Stimulated activated CD8-positive, alpha-beta memory T cell treated with anti-CD3 and anti-CD28 coated beads, Interleukin-7, amount 100 ng/mL, for 4 hours (primary cell): Measurements from ENCODE around the gene ANGPTL7.
"Not testable (repeated sequence)": the region's sequence is repeated elsewhere in the genome, so short reads cannot be mapped to it uniquely, and the experiment has no call there.

ENCODE experiments used
- DNase-seq, 2 donors: peaks; one replicate each; pipeline ENCODE4 v3.0.0-alpha.2; 2020; ENCODE audit warnings: low read depth in 2 of 2

Gene ANGPTL7, protein sequence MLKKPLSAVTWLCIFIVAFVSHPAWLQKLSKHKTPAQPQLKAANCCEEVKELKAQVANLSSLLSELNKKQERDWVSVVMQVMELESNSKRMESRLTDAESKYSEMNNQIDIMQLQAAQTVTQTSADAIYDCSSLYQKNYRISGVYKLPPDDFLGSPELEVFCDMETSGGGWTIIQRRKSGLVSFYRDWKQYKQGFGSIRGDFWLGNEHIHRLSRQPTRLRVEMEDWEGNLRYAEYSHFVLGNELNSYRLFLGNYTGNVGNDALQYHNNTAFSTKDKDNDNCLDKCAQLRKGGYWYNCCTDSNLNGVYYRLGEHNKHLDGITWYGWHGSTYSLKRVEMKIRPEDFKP

DNA sequence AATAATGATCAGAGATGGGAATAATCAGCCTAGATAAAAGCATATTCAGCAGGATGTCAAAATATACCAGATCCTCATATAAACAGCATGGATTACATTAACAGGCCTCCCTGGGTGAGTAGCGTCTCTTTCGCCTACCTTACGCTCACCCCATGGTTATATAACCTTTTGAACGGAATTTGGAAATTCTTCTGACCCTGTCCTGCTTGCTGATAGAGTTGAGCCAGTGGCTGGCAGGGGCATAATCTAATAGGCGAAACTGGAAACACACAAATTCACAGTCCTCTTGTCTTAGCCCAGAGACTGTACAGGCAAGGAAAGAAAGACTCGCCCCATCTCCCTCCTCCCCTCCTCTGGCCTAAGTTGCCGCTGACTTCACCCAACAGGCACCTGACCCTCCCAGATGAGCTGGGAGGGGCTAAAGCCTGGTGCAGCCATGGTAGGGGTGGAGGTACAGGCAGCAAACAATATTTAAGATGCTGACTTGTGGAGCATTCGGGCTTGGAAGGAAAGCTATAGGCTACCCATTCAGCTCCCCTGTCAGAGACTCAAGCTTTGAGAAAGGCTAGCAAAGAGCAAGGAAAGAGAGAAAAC lies at the start of gene ANGPTL7:
Gene ANGPTL7 (plus strand): TSS at position 498 of the 594 bp plus-strand sequence. CDS start 225 bp downstream, outside the sequence.
- no peak for DNase-seq

DNA sequence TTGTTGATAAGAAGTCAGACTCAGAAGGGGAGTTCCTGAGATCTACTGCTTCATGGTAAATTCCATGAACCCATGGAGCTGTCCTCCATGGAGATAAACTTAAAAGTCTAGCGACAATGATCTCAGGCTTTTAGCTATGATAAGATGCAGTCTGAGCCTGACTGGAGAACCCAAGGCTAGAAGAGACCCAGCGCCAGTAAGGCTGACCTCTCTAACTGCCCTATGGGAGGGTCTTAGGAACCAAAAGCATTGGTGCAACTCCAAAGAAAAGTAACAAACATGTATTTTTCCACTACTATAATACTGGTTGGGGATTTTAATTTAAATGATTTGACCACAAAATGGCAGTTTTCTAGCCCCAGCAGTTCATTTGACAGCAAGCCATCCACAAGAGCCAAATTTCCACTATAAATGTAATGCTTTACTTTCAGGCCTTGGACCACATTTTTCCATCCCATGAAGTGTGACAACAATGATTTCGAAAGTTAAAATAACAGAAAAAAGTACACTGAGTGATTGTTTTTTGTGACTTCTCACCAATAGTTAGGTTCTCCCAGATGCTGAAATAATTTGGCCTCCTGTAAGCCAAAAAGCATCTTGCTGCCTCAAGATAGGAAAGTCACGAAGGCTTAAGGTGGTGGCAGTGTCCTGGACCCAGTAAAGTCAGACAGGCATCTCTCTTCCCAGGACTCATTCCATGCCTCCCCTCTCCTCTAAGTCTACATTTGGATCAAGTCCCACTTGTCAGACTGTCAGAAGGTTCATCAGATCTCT lies 46.4 kb upstream of the ANGPTL7 start:
- DNase-seq, result no peak

DNA sequence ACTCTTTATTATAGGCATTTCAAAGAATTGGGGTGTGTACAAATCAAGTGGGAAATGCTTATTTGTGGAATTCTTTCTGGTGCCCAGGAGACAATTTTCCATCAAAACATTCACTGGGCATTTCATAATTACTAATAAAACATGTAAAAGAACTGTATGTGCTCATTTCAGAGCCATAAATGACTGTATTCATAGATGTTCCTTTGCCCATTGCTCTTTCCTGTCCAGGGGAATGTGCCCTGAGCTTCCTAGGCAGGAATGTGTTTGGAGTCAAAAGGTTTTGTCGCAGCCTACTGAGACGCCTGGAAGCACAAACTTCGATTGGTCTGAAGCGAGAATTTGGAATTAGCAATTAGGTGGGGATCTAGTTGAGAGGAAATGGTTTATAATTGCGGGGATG lies 45.8 kb upstream of the ANGPTL7 start:
- no peak for DNase-seq

DNA sequence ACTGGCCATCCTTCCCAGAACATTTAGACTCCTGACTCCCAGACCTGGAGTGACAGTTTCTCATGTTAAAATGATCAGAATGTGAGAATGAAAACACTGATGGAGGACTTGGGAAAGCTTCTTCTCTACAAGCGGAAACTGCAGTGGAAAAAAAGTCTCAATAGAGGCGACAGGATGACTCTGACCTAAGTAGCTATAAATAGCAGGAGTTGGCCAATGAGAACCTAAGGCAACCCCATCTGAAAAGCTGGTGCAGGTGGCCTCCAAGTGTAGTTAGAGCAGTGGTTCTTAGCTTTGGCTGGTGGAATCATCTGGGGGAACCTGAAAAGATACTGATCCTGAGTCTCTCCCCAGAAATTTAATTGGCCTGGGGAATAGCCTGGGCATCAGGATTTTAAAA lies 45.2 kb upstream of the ANGPTL7 start:
- no peak for DNase-seq

DNA sequence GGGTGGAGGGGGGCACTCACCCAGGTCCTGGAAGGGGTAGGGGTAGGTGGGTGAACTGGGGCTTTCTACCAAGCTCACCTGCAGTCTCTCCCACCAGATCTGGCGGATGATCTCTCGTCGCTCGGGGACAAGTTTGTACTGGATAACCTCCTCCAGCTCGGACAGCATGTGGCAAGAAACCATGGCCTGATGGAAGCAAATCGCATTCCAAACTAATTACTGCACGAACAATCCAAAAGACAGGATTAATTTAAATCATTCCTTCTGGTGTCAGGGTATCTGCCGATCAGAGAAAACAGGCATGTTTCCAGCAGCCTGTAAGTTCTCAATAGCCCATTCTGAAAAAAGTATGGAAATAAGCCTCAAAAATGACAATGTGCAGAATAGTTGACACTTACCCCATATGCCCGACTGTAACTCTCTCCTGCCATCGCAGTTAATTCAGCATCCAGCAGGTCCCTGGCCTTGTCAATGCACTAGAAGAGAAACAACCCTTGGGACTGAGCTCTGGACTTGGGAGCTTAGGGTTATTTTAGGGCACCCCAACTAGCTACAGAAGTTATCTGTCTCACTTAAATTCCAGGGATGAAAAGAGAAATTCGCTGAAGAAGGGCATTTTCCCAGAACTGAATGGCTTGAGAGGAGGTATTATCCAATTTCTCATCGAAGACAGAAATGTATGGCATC lies 44.4 kb upstream of the ANGPTL7 start:
- no peak for DNase-seq

DNA sequence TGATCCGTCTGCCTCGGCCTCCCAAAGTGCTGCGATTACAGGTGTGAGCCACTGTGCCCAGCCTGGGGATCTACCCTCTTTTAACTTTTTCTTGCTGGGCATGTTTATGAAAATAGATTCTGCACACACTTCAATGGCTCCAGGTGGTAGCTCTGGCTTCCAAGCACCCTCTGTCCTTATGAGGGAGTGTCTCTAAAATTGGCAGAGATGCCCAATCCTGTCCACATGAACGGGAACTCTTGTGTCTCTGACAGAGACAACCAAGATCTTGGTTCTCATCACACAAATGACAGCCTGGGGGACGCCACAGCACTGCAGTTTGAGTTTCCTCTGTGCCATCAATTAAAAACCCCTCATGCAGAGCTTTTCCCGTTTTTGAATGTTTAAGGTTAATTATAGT lies 43.4 kb upstream of the ANGPTL7 start:
- DNase-seq, result no peak

DNA sequence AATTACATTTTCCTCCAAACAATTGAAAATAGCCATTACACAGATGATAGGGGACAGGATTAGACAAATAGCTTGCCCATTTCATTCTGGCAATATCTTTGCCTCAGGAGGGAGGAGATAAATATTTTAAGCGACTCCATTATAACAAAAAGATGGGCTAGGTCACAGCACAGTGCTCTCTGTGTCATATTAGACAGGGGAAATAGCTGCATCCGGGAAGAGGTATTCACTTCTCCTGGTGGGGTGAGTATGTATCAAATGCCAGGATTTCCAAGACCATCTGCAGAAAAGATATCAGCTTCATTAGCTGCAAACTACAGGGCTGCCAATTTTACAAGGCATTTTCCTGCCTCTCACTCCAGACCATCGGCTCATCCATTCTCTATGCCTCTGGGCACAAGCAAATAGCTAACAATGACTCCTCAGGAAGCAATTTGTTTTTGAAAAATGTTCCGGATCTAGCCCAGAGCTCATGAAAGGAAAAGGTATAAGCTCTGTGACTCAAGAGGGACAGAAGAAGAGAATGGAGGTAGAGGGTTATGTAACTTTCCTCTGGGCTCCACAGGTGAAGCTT lies 41.9 kb upstream of the ANGPTL7 start:
- no peak for DNase-seq

DNA sequence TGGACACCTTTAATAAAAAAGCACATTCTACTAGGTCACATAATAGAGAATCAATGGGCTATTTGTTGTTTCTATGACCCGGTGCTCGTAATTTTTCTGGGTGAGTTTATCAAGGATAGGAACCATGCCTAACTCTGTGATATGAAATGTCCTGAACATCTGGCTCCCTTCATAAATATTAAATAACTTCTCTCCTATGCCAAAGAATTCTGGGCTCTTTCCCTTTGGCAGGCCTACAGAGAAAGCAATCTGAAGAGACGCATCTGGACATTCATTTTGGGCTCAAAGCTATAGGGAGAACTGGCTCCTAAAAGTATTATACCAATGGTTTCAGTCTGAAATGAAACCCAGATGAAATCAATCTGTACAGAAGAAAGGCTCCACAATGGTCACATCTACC lies 38.8 kb upstream of the ANGPTL7 start:
- DNase-seq, result no peak

DNA sequence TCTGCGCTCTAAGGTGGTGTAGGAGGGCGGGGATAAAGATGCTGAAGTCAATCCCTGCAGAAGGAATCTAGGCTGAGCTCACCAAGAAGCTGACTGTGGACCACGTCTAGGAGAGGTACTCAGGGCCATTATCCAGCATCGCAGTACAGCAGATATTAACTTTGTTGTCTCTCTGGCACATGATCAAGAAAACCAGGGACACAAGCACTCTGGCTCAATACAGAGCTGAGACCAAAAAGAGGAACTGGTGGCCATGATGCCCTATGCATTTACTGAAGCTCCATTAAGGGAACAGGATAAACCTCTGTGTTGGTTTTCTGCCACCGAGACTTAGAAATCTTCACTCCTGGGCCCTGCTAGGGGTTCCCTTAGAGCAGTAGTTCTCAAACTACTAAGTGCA lies 38.0 kb upstream of the ANGPTL7 start:
- no peak for DNase-seq

DNA sequence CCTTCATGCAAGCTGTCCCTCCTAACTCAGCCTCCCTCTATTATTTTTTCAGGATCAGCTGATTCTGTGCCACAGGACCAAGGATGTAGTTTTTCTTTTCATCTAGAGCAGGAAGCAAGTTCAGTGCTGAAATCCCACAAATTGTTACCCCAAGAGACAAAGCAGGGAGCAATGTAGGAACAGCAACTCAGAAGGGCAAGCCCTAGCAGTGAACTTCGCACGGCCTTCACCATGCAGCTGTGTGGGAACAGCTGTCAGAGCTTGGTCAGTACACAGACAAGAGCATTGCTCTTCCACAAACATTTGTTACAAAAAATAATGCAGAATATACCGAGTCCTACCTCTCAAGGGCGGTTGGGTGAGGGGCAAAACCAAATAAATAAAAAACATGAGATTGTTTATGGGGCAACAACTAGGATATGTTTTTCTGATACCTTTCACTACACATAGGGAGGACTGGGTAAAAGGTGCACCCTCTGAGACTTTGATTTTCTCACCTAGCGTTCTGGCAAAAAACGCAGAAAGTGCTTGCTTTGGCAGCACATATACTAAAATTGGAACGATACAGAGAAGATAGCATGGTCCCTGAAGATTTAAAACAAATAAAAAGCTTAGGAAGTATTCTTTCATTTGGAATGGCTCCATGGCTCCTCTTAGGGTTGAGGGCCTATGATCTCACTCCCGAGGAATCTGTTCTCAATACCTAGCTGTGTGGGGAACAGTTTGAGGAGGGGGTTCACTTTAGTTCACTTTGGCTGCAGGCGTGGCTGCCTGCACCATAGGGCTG lies 37.1 kb upstream of the ANGPTL7 start:
- no peak for DNase-seq

DNA sequence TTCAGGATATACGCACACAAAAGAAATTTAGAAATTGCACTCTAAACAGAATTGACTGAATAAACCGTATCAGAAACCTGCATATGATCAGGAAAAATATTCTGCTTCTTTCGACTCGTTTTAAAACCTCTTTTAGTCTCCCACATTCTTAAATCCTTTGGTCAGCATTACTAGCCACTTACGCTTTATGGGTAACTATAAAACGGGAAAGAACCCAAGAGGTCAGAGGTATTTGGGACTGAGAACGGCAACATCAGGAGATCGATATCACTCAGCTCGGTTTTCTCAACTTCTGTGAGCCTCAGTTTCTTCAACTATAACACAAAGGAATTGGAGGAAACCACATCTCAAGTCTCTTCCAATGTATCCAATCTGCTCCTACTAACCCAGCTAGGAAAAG lies 36.4 kb upstream of the ANGPTL7 start:
- no peak for DNase-seq

DNA sequence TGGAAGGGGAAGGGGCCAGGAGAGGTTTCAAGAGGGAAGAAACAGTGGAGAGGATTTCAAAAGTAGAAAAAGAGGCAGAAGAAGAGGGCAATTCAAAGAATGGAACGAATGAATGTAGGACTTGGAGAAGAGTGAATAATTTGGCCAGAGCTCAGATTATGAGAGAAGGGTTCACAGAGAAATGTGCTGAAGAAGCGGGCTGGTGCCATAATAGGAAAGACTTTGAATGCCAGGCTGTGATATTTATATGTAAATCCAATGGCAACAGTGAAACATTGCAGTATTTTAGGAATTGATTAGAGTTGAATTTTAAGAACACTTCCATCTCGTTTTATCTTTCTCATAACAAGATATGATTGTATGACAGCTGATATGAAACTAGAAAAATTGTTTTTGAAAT lies 36.0 kb upstream of the ANGPTL7 start:
- DNase-seq, result no peak

DNA sequence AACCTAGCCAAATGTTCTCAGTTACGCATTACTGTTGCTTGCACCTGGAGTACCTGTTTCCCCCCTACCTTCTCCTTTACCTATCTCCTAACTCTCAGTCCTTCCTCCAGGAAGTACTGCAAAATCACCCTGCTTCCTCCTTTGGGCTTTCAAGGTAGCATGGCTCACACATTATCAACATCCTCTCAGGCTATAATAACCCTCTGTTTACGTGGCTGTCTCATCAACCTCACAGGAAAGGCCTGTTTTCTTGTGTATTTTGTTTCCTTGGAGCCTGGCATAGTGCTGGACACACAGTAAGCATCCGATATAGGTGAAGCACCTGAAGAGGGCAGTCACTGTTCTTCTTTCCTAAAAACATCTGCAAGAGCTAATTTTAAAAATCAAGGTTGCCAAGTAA lies 32.7 kb upstream of the ANGPTL7 start:
- DNase-seq, result no peak

DNA sequence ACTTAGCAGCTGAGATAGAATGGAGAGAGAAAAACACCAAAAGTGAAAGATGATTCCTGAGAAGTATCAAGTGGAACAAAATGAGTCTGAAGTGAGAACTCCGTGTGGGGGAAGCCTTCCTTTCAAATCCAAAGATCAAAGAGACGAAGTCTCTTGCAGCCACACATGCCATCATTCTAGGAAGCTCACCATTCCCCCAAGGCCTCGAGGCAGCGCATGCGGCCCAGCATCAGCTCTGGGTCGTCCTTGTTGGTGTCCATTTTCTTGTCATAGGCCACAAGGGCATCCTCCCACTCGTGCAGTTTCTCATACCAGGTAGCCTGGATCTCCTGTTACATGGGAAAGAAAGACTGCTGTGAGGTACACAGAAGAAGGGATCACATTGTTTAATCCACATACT lies 32.2 kb upstream of the ANGPTL7 start:
- no peak for DNase-seq

DNA sequence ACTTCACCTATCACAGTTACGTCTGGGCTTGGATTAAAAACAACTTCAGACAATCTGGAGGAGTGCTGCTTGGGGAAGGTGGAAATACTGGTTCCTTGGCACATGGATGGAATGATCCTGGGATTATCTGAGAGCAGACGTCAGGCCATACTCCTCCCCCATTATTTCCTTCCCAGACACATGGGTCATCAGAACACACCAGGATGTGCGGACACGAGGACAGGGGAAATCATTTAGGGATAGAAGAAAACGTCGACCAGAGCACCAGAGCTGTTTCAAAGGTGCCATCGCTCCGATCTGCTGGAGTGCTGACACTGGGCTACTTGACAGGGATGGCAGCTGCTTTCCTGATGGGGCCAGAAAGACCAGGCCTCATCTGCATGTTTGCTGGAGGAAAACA lies 31.8 kb upstream of the ANGPTL7 start:
- DNase-seq, result no peak

DNA sequence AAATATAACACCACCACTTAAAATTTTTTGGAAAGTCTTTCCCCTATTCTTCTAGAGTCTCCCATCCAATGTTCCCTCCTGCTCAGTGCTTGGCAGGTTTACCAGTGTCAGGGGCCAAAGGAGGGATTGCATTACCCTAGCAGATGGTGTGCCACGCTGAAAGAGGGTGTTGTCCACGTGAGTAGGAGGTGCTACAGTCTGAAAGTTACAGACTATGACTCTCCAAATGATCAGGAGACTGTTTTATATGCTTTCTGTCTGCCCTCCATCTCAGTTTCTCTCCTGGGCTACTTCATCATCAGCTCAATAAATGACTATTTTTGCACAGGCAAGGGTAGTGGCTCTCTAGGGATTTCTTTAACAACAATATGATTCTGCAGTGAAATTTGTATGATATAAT lies 31.3 kb upstream of the ANGPTL7 start:
- DNase-seq, result no peak

DNA sequence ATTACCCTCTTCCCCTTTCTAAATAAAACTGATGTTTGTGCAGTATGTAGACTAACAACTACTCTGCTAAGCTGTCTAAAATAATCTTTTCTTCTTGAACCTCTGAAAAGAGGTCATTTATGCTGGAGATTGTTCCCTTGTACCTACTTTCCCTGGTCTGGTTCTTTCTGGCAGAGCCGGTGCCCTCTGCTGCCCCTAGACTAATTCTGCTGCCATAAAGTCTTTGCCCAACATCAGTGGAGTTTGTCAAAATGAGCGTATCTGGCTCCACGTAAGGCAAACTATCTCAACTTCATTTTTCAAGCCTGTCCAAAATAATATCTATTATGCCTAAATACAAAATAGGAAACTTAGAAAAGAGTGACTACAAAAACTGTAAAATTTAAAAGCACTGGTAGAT lies 30.9 kb upstream of the ANGPTL7 start:
- DNase-seq, result no peak

DNA sequence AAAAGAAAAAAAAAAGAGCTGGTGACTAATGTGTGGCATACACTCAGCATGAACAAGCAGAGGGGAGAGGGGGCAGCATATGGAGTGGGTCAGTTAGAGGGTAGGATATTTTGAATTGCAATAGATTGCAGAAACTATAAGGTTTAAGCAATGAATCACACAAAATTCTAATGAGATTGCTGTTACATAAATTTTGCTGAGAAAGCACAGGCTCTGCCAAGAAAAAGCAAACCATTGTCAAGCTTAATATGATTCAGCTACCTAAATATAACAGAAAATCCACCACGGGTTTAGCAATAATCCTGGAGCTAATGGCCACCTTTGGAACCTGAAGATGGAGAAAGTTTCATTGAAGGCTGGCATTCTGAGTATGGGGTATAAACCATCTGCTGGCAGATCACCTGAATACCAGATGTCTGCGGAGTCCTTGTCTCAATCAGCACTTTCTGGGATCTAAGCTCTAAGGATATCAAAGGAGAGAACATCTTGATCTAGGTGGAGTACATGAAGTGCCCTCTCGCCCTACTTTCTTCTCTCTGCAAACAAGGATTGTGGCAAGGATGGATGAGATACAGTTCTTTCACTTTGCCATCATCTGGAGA lies 30.3 kb upstream of the ANGPTL7 start:
- no peak for DNase-seq

DNA sequence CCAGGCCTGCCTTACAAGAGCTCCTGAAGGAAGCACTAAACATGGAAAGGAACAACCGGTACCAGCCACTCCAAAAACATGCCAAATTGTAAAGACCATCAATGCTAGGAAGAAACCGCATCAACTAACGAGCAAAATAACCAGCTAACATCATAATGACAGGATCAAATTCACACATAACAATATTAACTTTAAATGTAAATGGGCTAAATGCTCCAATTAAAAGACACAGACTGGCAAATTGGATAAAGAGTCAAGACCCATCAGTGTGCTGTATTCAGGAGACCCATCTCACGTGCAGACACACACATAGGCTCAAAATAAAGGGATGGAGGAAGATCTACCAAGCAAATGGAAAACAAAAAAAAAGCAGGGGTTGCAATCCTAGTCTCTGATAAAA lies 26.4 kb upstream of the ANGPTL7 start:
- not testable (repeated sequence) for DNase-seq

DNA sequence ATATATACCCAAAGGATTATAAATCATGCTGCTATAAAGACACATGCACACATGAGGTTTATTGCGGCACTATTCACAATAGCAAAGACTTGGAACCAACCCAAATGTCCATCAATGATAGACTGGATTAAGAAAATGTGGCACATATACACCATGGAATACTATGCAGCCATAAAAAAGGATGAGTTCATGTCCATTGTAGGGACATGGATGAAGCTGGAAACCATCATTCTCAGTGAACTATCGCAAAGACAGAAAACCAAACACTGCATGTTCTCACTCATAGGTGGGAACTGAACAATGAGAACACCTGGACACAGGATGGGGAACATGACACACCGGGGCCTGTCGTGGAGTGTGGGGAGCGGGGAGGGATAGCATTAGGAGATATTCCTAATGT lies 22.4 kb upstream of the ANGPTL7 start:
- not testable (repeated sequence) for DNase-seq

DNA sequence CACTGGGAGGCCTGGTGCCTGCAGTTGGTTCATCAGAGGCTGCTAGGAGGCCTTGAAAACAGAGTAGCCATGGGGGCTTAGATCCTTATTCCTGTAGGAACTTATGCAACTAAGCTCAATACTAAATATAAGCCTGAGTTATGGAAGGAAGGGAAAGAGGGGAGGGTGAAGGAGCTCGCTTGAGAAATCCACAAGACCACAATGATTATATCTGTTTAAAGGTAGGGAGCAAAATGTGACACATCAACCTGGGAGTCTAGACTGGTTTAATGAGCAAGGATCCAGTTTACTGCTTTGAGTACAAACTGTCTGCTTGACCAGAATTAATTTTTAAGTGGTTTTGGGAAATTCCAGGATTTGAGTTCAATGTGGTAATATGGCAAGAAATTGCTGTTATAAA lies 20.4 kb upstream of the ANGPTL7 start:
- DNase-seq, result no peak
